G401 (cell line): ENCODE data around the gene TM4SF20. TPM values are rescaled to one million over a fixed set of nuclear protein-coding genes. Genes with fewer than 3 reads are reported as not detected.
"Not testable (repeated sequence)": the region's sequence is repeated elsewhere in the genome, so short reads cannot be mapped to it uniquely, and the experiment has no call there.

Experiments
- DNase-seq: peaks from one replicate; pipeline ENCODE4 v3.0.0-alpha.2; 2015; ENCODE audit warnings: low spot score
- in situ Hi-C: cut with HindIII; loops from 2 replicates; pipeline ENCODE4 v1.10.0; 2016; ENCODE audit warnings: low sequenced_read_pairs, mixed read lengths
- total RNA-seq: library from RNA; depleted of rRNA; stranded (reverse); fragments of >200 nt; shearing (Covaris generic); gene quantifications from 2 replicates; pipeline ENCODE4 v1.2.3, GENCODE V29; 2014

The TM4SF20 gene
- total RNA-seq, 1 experiment from 2014 or later, result not detected

DNA sequence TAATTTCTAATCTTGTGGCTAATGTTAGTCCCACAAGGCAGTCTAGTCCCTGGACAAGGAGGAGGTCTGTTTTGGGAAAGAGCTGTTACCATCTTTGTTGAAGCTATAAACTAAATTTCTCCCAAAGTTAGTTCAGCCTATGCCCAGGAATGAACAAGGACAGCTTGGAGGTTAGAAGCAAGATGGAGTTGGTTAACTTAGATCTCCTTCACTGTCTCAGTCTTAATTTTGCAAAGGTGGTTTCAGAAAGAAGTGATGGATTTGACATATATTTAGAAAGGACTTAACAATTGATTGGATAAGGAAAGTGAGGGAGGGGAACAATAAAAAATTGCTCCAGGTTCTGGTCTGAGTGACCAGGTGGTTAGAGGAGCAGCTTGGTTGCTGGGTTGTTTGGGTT, 23.2 kb upstream of the TM4SF20 start:
- DNase-seq, result no peak
- in situ Hi-C loops, result no loop called here

- no peak for DNase-seq
- in situ Hi-C loops, result no loop called here
These were observed 22.4 kb upstream of the TM4SF20 start for GRCh38 chr2:227401550-227401949.

- in situ Hi-C loops, result no loop called here
- no peak for DNase-seq
These were observed 19.9 kb upstream of the TM4SF20 start for GRCh38 chr2:227398684-227399670.

GRCh38 chr2:227397562-227397961, 18.5 kb upstream of the TM4SF20 start:
- DNase-seq, result no peak

GRCh38 chr2:227395556-227395955, 16.4 kb upstream of the TM4SF20 start:
- in situ Hi-C loops, result no loop called here
- no peak for DNase-seq

More at GRCh38 chr2:227397562-227397961, 18.5 kb upstream of the TM4SF20 start:
- in situ Hi-C loops, result no loop called here

DNA sequence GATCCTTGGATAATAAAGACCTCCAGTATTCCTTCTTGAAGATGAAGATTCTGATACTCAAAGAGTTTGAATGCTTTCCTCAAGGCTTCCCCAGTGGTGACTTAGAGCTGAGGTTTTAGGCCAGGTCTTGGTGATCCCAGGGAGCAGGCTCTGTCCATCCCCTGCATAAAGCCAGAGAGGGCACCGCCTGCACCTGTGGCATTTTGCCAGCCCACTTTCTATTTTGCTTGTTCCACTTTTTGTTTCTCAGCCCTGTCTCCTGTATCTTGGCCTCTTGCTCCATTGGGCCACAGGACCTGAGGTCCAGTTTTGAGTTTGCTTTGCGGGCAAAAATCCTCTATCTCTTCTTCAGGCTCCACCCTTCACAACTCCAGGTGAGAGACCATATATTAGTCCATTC, 15.3 kb upstream of the TM4SF20 start:
- no peak for DNase-seq
- in situ Hi-C loops, result no loop called here

- in situ Hi-C loops, result no loop called here
These were observed 11.6 kb upstream of the TM4SF20 start for GRCh38 chr2:227390468-227391256.

GRCh38 chr2:227389661-227390060, 10.6 kb upstream of the TM4SF20 start:
- in situ Hi-C loops, result no loop called here
- no peak for DNase-seq

More at GRCh38 chr2:227390468-227391256, 11.6 kb upstream of the TM4SF20 start:
- no peak for DNase-seq

DNA sequence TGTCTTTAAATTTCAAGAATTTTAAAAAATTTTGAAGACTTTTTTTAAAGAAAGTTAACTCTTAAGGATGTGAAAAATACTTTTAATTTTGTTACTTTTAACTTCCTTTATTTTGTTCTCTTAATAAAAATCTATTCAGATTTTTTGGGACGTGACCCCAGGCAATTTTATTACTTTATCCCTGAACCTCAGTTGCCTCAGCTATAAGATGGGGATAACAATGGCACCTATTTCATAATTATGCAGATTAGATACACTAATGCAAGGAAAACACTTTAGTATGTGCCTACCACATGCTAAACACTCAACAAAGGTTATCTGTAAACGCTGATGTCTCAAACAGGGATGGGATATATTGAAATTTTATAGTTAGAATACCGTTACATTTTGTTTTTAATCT, 10.1 kb upstream of the TM4SF20 start:
- in situ Hi-C loops, result no loop called here
- no peak for DNase-seq

DNA sequence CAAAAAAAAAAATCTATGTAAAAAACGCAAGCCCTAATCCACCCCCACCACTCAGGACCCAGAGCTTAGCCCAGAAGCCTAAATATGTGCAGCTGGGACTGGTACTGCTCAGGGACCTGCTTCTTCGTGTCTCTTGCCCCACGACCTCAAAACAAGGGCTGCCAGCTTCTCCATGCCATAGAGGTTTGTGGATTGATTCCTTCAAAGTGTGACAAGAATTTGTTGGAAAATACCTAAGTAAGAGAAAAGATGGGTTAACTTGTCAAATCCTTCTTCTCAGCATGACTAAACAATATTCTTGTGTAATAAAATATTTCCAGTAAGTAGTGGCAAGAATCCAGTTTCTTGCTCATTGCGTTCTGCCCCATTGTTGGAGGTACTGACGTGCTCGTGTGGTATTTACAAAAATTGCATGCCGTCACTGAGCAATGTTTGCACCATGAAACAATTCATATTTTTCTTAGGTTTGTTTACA, 9.5 kb upstream of the TM4SF20 start:
- no peak for DNase-seq
- in situ Hi-C loops, result no loop called here

GRCh38 chr2:227387583-227387982, 8.5 kb upstream of the TM4SF20 start, which contains the start of gene SCYGR1:
Gene SCYGR1, minus strand, starts transcription at chr2:227387949. Its CDS starts 0 bp downstream, at chr2:227387949.
- DNase-seq, in situ Hi-C loops: not testable (repeated sequence)

- in situ Hi-C loops, result no loop called here
- no peak for DNase-seq
These were observed 7.5 kb upstream of the TM4SF20 start for GRCh38 chr2:227386630-227387029.

DNA sequence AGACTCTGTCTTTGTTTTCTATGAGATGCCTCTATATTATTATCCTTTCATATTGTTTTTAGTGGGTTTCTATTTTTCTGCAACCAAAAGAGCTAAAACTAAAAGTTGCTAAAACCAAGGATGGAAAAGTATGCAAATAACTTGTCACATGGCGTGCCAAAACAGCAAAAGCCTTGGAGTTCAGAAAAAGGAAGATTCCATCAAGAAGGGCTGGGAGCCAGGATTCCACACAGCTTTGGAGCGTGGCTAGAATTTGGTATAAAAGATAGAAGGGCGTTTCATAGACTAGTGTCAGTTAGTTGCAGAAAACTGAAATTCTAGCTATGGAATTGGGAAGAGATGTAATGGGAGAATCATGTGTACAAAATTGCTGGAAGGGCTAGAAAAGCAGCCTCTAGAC, 4.6 kb upstream of the TM4SF20 start:
- in situ Hi-C loops, result no loop called here
- no peak for DNase-seq

GRCh38 chr2:227382241-227382835, 3.2 kb upstream of the TM4SF20 start:
- DNase-seq, in situ Hi-C loops: not testable (repeated sequence)

GRCh38 chr2:227378371-227378782, 729 bp downstream of the TM4SF20 start:
- in situ Hi-C loops, result no loop called here
- no peak for DNase-seq

- DNase-seq, result no peak
These were observed 1.4 kb downstream of the TM4SF20 start for GRCh38 chr2:227377467-227378351.

DNA sequence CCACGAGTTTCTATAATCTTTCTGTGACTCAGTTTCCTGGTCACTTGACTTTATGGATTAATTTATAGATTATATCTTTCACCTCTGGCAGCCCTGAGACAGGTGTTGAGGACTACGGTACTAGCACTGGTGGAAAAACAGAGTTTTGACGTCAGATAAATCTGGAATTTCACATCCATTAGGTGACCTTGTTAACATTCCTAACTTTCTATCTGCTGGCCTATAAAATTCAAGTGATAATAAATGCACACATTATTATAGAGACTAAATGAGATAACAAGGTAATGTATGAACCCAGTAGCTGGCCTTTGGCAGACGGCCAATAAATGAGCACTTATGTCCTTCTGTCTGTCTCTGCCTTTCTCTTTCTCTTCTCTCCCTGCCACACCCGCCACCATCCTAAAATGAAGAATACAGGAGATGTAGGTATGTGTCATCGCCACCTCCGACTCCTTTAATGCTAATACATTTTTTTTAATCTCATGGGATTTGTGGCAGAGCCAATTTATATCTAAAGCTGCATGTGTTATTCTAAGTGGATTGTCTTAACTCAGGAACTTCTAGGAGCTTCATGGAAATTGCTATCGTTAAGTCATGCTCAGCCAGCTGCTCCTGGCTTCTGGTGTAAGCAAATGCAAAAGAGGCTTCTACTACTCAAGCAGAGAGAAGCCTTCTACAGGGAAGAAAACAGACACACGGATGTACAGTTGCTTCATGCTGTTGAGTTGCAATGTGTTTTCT, 2.3 kb downstream of the TM4SF20 start:
- in situ Hi-C loops, result no loop called here
- no peak for DNase-seq

More at GRCh38 chr2:227377467-227378351, 1.4 kb downstream of the TM4SF20 start:
- in situ Hi-C loops, result no loop called here

- in situ Hi-C loops, result no loop called here
- DNase-seq, result no peak
These were observed 4.9 kb downstream of the TM4SF20 start for GRCh38 chr2:227374158-227374557.
